ENCODE data around the gene HOXD9.

Gene HOXD9

DNA sequence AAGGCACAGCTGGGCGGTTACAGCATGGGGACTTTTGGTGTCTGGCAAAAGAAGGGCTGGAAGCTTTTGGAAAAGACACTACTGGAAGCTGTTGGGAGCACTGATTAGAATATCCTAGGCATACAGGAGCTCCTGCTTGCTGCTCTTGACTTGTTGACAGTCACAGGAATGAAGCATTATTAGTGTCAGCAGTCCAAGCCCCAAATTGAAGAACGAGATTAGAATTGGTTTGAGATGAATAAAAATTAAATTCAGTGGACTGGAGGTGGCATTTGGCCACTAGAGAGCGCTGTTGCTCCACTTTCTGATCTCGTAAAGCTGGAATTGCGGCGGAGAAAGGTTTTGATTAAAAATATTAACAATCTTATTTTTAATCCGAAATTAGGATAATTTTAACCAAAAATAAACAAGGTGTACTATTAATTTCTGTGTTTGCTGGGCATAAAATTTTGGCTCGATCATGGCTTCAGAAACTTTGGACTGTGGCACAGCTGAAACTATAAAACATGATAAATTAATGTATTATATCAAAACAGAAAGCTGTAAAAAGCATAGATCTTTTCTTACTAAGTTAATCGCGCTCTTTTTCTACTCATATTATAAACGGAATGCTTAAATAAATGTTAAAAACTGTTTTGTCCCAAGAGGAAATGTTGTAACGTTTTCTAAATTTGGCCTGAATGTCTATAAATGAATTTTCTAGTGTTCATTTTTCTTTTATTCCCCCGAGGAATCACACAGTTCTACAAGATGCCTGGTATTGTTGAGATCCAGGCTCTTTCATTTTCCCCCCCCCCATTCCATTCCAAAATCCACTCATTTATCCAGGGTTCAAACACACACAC is 4.6 kb downstream of the HOXD9 start:
- peak; percentile 66 to 71 for DNase-seq

DNA sequence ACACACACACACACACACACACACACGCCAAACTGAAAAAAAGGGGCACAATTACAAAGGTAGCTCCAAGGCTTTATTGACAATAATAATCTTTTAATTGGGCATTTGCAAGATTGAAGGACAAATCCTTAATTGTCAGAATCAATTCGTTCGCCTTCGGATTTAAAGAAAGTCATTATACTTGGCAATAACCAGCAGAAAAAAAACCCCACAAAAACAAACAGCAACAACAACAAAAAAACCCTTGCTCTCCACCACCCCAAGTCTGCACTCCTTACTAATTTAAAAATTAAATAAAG is 5.2 kb downstream of the HOXD9 start:
- DNase-seq: no peak

DNA sequence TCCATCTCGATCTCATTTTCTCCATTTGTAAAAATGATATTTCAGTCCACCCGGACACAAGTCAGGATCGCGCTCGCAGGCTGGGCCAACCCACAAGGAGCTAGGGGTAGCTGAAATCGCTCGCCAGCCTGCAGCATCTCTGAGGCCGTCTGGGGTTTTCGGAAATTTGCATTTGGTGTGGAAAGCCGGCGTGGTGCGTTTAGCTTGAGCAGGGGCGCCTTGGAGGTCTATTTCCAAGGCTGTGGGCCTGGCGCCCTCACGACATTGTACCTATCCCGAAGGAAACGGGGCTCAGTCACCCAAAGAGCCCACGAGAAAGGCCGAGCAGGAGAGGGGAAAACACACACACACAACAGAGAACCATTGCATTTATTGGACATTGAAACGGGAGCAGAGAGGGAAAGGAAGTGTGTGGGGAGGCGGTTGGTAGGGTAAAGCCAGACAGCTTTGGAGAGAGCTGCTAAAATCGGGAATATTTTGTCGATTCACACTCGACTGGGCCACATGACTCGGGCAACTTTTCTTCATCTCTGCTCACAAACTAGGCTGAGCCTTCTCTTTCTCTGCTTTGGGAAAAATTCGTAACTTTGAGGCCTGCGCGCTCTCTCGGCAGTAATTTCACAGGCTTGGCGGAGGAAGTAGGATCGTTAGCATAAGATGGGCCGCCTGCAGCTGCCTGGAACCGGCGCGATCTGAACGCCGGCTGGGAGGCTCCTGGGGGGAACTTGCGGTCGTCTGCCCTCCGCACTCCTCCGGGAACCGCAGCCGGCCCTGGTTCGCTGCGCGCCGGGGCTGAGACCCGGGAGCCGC is 5.9 kb downstream of the HOXD9 start:
- DNase-seq: no peak

DNA sequence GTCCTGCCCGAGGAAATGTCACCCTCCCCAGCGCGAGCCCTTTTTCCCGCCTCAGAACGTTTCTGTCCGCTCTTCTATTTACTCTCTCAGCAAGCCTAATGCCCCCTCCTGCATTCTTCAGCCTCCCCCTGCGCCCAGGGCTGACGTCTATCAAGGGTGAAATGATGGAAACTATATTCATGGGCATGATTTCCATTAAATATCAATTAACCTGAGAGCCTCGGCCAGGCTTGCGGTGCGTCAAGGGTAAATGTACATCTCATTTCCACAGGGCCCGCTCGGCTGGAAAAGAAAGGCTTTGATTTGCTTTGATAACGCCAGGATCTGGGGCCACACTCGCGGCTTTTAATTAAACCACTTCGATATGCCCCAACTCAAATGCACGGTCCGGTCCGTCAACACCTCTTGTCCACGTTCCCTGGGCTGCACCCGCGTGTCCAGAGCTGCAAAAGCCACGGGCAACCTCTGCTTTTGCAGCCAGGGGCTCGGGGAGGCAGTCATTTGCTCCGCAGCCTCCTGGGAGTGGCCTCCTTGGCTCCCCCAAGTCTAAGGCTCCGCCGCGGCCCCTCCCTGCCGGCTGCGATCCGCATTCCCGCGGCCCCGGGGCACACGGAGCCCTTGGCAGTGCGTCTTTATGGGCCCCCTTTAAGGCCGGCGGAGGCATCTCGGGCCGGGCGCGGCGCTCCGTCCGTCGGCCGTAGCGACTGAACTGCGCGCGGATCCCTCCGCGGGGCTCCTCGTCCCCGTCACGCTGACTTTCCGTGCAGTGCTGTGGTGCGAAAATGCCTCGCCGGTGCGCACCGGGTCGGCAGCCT is 6.7 kb downstream of the HOXD9 start, which contains the start of gene HOXD8:
Gene HOXD8 (plus strand): TSS at position 724 of the 815 bp plus-strand sequence. CDS start 662 bp downstream, outside the sequence.
- no peak for DNase-seq

DNA sequence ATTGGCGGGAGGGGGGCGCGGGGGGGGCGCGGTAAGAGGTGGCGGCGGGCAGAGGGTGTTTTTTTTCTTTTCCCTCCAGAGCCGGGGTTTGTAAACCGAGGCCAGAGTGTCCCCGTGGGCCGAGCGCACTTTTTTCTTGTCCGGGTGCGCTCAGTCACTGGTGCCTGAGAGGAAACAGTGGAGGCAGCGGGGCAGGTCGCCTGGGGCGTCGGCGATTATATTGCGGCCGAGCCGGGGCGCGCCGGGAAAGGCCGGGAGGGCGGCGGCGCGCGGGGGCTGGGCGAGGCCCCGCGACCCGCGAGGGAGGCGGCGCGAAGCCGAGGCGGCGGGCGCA is 7.3 kb downstream of the HOXD9 start:
- no peak for DNase-seq

DNA sequence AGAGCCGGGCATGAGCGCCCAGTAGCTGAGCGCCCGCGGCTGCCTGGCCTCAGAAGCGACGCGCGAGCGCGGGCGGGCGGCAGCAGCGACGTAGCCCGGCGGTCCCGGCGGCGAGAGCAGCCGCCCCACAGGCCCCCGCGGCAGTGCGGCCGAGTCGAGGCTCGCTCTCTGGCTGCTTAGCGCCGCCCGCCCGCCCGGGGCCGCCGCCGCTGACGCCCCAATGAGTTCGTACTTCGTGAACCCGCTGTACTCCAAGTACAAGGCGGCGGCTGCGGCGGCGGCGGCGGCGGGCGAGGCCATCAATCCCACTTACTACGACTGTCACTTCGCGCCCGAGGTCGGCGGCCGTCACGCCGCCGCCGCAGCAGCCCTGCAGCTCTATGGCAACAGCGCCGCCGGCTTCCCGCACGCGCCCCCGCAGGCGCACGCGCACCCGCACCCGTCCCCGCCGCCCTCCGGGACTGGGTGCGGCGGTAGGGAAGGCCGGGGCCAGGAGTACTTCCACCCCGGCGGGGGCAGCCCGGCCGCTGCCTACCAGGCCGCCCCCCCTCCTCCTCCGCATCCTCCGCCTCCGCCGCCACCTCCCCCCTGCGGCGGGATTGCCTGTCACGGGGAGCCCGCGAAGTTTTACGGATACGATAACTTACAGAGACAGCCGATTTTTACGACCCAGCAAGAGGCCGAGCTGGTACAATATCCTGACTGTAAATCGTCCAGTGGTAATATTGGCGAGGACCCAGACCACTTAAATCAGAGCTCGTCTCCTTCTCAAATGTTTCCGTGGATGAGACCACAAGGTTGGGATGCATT is 7.8 kb downstream of the HOXD9 start:
- DNase-seq: peak in 1 of 2 donors; percentile 23

DNA sequence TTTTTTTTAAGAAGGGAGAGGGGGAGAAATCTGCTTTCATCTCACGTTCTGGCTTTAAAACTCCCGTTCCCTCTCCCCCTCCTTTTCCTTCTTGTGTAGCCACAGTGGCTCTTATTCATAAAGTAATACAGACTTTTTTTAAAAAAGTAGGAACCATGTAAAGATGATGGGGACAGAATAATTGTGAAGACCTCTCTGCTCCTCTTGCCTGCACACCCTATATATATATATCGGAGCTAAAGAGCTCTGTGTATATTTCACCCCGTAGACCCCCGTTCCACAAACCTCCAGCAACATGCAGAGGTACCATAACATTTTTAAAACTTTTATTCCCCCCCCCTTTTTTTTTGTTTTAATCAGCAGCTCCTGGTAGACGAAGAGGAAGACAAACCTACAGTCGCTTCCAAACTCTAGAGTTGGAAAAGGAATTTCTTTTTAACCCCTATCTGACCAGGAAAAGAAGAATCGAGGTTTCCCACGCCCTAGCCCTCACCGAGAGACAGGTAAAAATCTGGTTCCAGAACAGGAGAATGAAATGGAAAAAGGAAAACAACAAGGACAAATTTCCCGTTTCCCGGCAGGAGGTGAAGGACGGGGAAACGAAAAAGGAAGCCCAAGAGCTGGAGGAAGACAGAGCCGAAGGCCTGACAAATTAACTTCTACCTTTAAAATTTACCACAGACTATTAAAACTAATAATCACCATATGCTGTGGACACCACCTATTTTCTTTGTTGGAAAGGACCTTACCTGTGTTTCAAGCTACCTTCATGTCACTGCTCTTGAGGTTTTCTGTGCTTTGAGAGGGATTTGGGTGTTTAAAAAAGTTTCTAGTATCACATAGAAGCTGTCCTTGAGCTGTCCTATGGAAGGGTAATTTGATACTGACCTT is 8.7 kb downstream of the HOXD9 start:
- DNase-seq: no peak

DNA sequence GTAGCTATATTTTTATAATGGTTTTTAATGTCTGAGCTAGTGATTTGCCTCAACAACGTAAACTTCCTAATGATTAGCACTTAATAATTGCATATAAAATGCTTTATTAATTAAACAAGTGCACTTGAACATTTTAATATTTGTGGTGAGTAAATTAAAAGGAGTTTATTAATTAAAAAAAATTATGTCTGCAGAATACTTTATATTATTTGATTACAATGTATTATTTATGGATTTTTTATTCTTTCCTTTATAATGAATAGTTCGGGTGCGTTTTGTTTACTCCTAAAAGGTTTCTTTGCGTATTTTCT is 9.3 kb downstream of the HOXD9 start:
- no peak for DNase-seq

DNA sequence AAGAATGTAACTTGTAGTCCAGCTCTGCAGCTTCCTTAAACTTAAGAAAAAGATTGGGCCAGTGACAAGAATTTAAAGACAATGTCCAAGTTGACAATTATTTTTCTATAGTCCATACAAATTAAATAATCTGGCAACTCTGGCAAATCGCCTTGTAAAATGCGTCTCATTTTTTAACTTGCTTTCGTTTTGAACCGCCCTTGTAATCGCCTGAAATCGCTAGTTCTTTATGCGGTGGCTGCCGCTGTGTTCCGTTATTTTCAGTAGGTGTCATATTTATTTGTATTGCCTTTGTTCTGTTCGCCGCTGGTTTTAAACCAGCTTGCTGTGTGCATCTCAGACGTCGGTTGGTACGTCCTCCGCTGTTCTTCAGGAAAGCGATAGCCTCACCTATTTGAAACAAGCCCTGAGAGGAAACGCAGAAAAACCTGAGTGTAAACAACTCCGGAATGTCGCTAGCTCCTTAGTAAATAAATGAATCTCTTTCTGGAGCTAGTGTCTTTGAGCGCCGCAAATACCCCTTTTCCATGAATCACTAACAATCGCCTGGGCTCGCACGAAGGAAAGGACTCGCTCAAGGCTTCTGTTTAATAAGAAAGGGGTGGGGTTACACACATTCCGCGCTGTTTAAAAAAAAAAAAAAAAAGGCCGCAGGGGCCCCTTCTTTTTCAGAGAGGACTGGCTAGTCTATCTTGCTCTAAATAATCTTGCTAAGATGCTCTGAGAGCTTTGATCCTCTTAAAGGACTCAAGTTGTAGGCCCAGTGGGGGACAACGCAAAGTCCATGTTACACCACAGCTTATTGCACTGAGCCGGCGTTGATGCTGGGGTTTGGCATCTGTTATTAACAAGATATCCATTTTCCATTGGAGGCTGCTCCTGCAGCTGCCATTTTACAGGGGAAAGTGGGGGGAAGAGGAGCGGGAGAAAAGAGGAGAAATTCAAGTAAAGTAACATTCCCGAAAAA is 10.0 kb downstream of the HOXD9 start:
- no peak for DNase-seq

DNA sequence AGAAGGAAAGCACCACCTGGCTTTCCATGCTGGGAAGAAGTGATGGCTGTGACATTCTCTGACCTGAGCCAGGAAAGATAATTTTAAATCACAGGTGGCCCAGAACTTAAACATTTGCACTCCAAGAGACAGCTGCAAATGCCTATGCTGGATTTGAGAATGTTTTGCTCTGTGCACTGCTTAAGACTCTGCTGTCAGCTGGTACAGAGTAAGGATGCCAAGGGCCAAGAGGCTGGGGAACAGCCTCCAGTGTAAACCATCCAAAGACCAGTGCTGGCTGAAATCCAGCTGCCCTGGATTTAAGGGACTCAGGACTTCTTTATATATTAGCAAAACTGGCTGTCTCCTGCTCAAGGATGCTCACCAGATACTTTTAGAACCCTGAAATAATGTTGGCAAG is 10.9 kb downstream of the HOXD9 start:
- no peak for DNase-seq

DNA sequence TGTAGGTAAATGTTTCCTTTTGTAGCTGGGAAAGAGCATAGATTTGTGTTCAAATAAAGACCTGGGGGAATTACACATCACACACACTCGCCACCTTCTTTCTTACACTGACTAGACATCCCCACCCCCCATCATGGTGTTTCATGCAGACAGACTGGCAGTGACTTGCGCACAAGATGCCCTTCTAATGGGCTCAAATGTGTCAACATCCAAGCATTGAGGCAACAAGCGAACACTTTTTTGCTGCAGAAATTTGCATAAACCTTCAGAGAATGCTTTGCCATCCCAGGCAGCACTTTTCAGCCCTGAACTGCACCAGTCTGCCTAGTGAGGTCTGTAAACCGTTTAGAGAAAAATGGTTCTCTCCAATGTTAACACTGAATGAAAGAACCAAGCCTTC is 11.5 kb downstream of the HOXD9 start:
- DNase-seq: no peak

DNA sequence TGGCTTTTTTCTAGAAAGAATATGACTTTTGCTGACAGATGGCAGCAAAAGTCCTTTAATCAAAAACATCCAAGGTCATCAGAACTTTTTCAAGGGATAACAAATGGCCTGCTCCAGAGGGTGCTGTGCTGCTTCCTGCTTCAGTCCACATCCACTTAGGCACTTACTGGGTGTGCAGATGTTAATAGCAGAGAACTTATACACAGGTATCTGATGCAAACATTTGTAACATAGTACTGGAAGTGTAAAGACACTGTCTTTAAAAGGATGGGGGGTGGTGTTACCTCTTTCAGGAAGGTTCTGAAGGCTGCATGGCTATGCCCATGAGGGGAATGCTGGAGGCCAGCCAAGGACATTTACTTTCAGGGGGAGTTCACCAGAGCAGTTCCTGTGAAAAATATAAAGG is 12.5 kb downstream of the HOXD9 start:
- no peak for DNase-seq

DNA sequence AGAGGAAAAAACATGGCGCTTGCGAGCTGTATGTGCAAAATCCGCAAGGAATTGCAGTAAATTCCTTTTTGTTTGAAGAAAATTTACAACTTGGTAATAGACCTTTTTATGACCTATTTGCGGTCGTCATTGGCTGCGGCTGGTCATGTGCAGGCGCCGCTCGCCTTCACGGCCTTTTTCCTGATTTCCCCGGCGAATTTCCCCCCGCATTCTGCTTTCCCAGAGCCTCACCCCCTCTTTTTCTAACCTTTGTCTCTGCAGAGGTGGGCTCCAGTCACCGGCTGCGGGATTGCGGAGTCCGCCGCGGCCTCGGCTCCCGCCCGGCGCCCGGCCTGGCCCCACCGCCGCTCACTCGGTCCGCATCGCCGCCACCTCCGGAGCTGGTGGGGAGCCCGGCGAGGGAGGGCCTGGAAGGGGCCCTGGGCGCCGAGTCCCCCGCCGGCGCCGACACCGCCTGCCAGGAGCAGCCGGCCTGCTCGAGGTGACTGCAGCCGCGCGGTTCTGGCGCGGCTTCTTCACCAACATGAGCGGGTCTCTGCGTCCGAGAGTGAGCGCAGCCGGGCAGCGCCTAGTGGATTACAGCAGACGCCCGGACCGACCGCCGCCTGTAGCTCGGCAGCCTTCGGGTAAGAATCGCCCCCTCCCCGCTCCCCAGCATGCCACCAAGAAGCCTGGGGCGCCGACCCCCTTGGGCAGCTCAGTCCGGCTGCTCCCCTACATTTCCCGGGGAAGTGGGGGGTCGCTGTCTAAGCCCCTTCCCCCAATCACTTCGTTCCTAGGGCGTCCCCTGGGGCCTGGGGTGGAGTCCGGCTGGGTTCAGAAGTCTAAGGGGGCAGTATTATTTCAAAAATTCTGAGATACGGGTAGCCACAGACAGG is 14.1 kb downstream of the HOXD9 start:
- DNase-seq: no peak

DNA sequence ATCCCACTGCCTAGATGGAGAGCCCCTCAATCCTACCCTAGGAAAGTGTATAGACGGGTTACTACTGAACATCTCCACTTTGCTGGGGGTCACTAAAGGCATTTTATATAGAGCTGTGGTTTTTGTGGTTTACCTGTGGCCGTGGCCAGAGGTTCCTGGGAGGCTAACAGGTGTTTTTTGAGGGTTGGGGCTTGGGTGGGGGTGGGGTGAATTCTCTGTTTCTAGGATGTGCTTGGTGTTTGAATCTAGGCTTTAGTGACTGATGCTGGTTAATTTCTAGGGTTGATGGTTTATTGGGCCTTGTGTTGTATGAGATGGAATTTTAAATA is 14.7 kb downstream of the HOXD9 start:
- no peak for DNase-seq

DNA sequence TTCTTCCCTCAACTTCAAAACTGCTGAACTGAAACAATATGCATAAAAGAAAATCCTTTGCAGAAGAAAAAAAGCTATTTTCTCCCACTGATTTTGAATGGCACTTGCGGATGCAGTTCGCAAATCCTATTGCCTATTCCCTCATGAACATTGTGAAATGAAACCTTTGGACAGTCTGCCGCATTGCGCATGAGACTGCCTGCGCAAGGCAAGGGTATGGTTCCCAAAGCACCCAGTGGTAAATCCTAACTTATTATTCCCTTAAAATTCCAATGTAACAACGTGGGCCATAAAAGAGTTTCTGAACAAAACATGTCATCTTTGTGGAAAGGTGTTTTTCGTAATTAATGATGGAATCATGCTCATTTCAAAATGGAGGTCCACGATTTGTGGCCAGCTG is 15.4 kb downstream of the HOXD9 start:
- no peak for DNase-seq

DNA sequence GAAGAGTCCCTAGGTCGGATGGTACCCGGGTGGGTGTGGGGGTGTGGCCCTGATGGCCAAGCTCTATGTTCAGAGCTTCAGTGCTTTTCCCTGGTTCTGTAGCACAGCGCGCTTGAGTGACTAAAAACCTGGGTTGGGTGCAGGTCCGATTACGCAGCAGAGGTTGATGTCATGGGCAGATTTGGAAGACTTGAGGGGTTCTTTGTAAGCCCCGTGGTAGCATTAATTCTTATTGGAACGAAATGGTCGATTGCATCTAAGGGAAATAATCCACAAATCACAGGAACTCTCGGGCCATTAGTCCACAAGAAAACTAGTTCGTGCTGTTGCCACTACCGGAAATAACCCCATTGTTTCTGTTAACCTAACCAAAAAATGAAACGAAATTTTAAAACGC is 16.0 kb downstream of the HOXD9 start:
- no peak for DNase-seq

DNA sequence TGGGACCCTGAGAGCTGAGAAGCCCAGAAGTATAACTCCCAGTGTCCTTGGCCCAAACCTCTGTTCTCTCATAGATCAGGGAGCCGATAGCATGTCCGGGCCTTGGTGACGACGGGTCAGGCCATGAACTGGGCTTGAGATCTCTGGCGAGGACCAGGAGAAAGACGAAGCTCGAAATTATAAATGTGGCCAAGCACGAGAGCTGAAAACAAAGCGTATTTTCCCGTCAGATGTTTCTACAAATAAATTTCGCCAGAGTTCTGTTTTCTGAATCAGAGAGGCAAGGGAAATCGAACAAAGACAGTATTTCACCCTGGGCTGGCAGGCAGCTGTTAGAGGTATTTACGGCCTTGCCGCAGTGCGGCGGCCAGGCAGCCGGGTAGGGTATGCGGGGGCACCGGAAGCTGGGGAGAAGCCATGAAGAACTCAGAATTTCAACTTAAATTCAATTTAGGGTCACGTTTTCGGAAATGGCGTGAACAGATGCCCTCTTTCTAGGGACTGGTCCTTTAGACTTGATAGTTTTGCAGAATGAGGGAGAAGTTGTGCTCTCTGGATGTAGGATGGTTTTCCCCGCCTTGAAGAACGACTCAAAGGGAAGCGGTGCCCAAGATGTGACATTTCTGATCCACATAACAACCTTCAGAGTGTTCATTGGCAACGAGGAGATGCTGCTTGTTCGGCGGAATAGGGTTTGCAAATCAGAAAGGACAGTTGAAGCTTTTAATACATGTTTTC is 16.6 kb downstream of the HOXD9 start:
- DNase-seq: no peak

DNA sequence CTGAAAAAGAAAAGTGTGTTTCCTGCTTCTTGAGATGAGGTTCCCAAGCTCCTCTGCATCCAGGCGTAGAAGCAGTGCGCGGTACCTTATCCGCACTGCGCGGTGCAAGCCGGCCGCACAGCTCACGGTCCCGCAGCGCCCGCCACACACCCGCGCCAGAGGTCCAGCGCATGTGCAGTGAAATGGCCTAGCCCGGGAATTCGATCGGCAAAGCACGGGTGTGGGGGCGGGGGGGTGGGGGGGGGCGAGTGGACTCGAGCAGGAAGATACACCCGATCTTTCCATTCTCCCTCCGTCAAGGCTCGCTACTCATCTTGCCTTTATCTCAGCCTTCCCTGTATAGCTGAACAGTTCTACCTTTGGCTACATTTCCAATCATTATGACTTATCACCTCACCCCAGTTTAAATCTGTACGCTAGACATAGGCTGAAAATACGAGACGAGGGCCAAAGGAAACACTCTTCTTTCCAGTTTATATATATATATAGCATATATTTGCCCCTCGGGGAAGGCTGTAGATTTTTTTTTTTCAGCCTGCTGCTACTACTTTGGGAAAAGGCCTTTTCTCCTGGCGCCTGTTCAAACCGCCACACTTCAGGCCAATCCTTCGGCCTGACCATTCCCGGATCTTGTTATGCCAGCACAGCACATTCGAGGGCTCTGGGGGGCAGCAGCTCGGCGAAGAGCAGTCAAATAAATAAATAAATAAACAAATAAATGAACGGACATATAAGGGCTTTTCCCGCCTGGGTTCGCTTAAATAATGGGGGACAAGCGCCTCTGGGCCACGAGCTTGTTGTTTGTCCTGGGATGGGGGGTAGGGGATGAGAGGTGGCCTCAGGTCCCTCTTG is 17.4 kb downstream of the HOXD9 start:
- DNase-seq: no peak

Measured in stimulated activated CD4-positive, alpha-beta T cell treated with anti-CD3 and anti-CD28 coated beads, Interleukin-2, amount 100 ng/mL, for 48 hours (primary cell).